H1 (cell line): ENCODE data around the gene UBD. TPM values are rescaled to one million over a fixed set of nuclear protein-coding genes. Genes with fewer than 3 reads are reported as not detected.

Experiments used
- CTCF ChIA-PET: fragments of 300-600 bp; sonication (Branson Sonifier 250); formaldehyde crosslinking; loops from one replicate; lab custom pipeline; 2021; ENCODE audit not compliant: partially characterized antibody; lab: Charles Lee
- POLR2A ChIA-PET: fragments of 300-600 bp; sonication (Branson Sonifier 250); formaldehyde crosslinking; loops from one replicate; lab custom pipeline; 2021; ENCODE audit warnings: inconsistent platforms; ENCODE audit not compliant: partially characterized antibody; lab: Charles Lee
- DNase-seq, 2 experiments: peaks; one replicate each; pipeline versions ENCODE4 v3.0.0 to v3.0.0-alpha.2; 2010 to 2022; ENCODE audit warnings: low spot score in 2 of 2, low read depth in 1 of 2, mixed read lengths in 1 of 2
- FAIRE-seq: peaks from 2 replicates; lab custom pipeline; 2011; peaks lifted over from hg19 to GRCh38; lab: Jason Lieb, UNC
- H2AFZ ChIP-seq: 2 replicates; pipeline ENCODE4 v1.8.1; 2012; ENCODE audit warnings: low read length, inconsistent platforms
- H2AK5ac ChIP-seq: 2 replicates; pipeline ENCODE4 v1.6.1; 2013; ENCODE audit warnings: low read depth, low read length
- H2BK120ac ChIP-seq: replicated peaks from 2 replicates; pipeline ENCODE3; 2013; ENCODE audit warnings: low read depth, low read length, inconsistent platforms
- H2BK12ac ChIP-seq: 2 replicates; pipeline ENCODE4 v1.6.1; 2013; ENCODE audit warnings: low read depth, low read length
- H2BK15ac ChIP-seq: 2 replicates; pipeline ENCODE4 v1.6.1; 2013; ENCODE audit warnings: low read length
- H2BK20ac ChIP-seq: 2 replicates; pipeline ENCODE4 v1.6.1; 2013; ENCODE audit warnings: low read length
- H2BK5ac ChIP-seq: 2 replicates; pipeline ENCODE4 v1.6.1; 2013; ENCODE audit warnings: low read depth, low read length
- H3K14ac ChIP-seq: 2 replicates; pipeline ENCODE4 v1.6.1; 2013; ENCODE audit warnings: inconsistent platforms; ENCODE audit not compliant: insufficient read length
- H3K18ac ChIP-seq: 2 replicates; pipeline ENCODE4 v1.6.1; 2013; ENCODE audit warnings: low read length; ENCODE audit errors: extremely low read depth
- H3K23ac ChIP-seq: 2 replicates; pipeline ENCODE4 v1.6.1; 2013; ENCODE audit warnings: inconsistent platforms; ENCODE audit not compliant: insufficient read length
- H3K23me2 ChIP-seq: 2 replicates; pipeline ENCODE4 v1.6.1; 2013; ENCODE audit warnings: low read depth, low read length
- H3K27ac ChIP-seq: 2 replicates; pipeline ENCODE4 v1.6.1; 2011; ENCODE audit warnings: low read depth, low read length, inconsistent platforms
- H3K27me3 ChIP-seq, 4 experiments: replicated peaks in 1 of 4; 1 replicate in 1 of 4; 2 replicates in 3 of 4; pipeline versions ENCODE4 v1.6.1 to v1.8.1; 2011 to 2013; ENCODE audit warnings: low read length in 3 of 4, mild to moderate bottlenecking in 3 of 4, inconsistent platforms in 2 of 4, mixed read lengths in 2 of 4, moderate library complexity in 1 of 4; ENCODE audit not compliant: control insufficient read depth in 3 of 4, insufficient read depth in 3 of 4; ENCODE audit errors: extremely low read depth in 1 of 4
- H3K36me3 ChIP-seq, 4 experiments: 2 replicates each; pipeline versions ENCODE4 v1.6.1 to v1.8.1; 2011 to 2013; ENCODE audit warnings: mild to moderate bottlenecking in 4 of 4, low read length in 3 of 4, moderate library complexity in 2 of 4, control low read depth in 1 of 4, inconsistent platforms in 1 of 4; ENCODE audit not compliant: insufficient read depth in 4 of 4, control insufficient read depth in 2 of 4
- H3K4ac ChIP-seq: replicated peaks from 2 replicates; pipeline ENCODE3; 2013; ENCODE audit warnings: low read length, low read depth, mixed read lengths, inconsistent platforms; ENCODE audit not compliant: insufficient read length
- H3K4me1 ChIP-seq, 4 experiments: replicated peaks in 1 of 4; 1 replicate in 1 of 4; 2 replicates in 3 of 4; pipeline versions ENCODE4 v1.6.1 to v1.8.1; 2011 to 2013; ENCODE audit warnings: low read length in 3 of 4, inconsistent platforms in 2 of 4, mixed read lengths in 1 of 4; ENCODE audit not compliant: insufficient read depth in 4 of 4, control insufficient read depth in 3 of 4
- H3K4me2 ChIP-seq, 2 experiments: 2 replicates each; pipeline versions ENCODE4 v1.6.1 to v1.8.1; 2011 to 2013; ENCODE audit warnings: low read depth in 2 of 2, low read length in 2 of 2, control low read depth in 1 of 2, inconsistent platforms in 1 of 2, mild to moderate bottlenecking in 1 of 2; ENCODE audit not compliant: insufficient read depth in 1 of 2
- H3K4me3 ChIP-seq, 4 experiments: fragments of 200-600, 300-600 bp in 1 of 4; sonication (generic), shearing (Covaris generic), sonication (Bioruptor Twin) in 1 of 4; 2 replicates each; pipeline versions ENCODE4 v1.5.1 to v1.8.1; 2011 to 2016; ENCODE audit warnings: low read length in 4 of 4, low read depth in 3 of 4, control low read depth in 2 of 4, inconsistent platforms in 2 of 4, mild to moderate bottlenecking in 2 of 4, mixed read lengths in 1 of 4, moderate library complexity in 1 of 4; ENCODE audit not compliant: insufficient read depth in 2 of 4; ENCODE audit errors: extremely low read depth in 1 of 4
- H3K56ac ChIP-seq: replicated peaks from 2 replicates; pipeline ENCODE3; 2013; ENCODE audit warnings: low read depth, mild to moderate bottlenecking, mixed read lengths, low read length, inconsistent platforms; ENCODE audit not compliant: insufficient read length
- H3K79me1 ChIP-seq: 2 replicates; pipeline ENCODE4 v1.6.1; 2013; ENCODE audit warnings: low read depth, low read length, control low read depth
- H3K79me2 ChIP-seq, 2 experiments: 2 replicates each; pipeline versions ENCODE4 v1.6.1 to v1.8.1; 2012 to 2013; ENCODE audit warnings: low read length in 2 of 2, mild to moderate bottlenecking in 2 of 2, inconsistent platforms in 1 of 2; ENCODE audit not compliant: insufficient read depth in 2 of 2, control insufficient read depth in 1 of 2
- H3K9ac ChIP-seq, 4 experiments: replicated peaks in 1 of 4; 1 replicate in 1 of 4; 2 replicates in 3 of 4; pipeline versions ENCODE4 v1.6.1 to v1.8.1; 2011 to 2013; ENCODE audit warnings: low read depth in 3 of 4, low read length in 3 of 4, control low read depth in 2 of 4, mild to moderate bottlenecking in 2 of 4, moderate library complexity in 2 of 4, inconsistent platforms in 1 of 4; ENCODE audit errors: extremely low read depth in 1 of 4
- H3K9me3 ChIP-seq, 2 experiments: 2 replicates each; pipeline versions ENCODE4 v1.6.1 to v1.8.1; 2012 to 2013; ENCODE audit warnings: mild to moderate bottlenecking in 2 of 2, moderate library complexity in 2 of 2, control low read depth in 1 of 2, inconsistent platforms in 1 of 2, low read depth in 1 of 2, low read length in 1 of 2, mixed read lengths in 1 of 2; ENCODE audit not compliant: insufficient read depth in 2 of 2
- H4K20me1 ChIP-seq, 2 experiments: replicated peaks in 1 of 2; 2 replicates each; pipeline versions ENCODE3 to v1.8.1; 2011 to 2013; ENCODE audit warnings: inconsistent platforms in 2 of 2, low read length in 2 of 2, mild to moderate bottlenecking in 1 of 2; ENCODE audit not compliant: insufficient read depth in 2 of 2, control insufficient read depth in 1 of 2
- H4K5ac ChIP-seq: 2 replicates; pipeline ENCODE4 v1.6.1; 2013; ENCODE audit warnings: low read length, low read depth, mixed read lengths, inconsistent platforms; ENCODE audit not compliant: insufficient read length
- H4K8ac ChIP-seq: 2 replicates; pipeline ENCODE4 v1.8.0; 2013; ENCODE audit warnings: mild to moderate bottlenecking, moderate library complexity, low read length, inconsistent platforms; ENCODE audit not compliant: insufficient read depth; ENCODE audit errors: extremely low read depth
- H4K91ac ChIP-seq: replicated peaks from 2 replicates; pipeline ENCODE3; 2013; ENCODE audit warnings: low read length, mixed read lengths, inconsistent platforms; ENCODE audit not compliant: insufficient read length
- CHD2 ChIP-seq: IDR thresholded peaks from 2 replicates; pipeline ENCODE4 v1.6.1; 2012; ENCODE audit warnings: low read length, improper control_type of control experiment
- POLR2A ChIP-seq, 2 experiments: IDR thresholded peaks; 1 replicate in 1 of 2; 2 replicates in 1 of 2; pipeline ENCODE4 v1.6.1; 2011; ENCODE audit warnings: low read depth in 2 of 2, low read length in 2 of 2, mild to moderate bottlenecking in 2 of 2; ENCODE audit errors: control extremely low read depth in 1 of 2
- WGBS, 2 experiments: shearing (Covaris generic) in 1 of 2; methylation state at CpG; one replicate each; pipeline versions ENCODE4 v1.1.6 to v1.1.7; 2013 to 2015; ENCODE audit warnings: low lambda C conversion rate in 2 of 2, mixed read lengths in 2 of 2, inconsistent platforms in 1 of 2, low coverage in 1 of 2, missing lambda C conversion rate in 1 of 2; ENCODE audit not compliant: insufficient replicate concordance in 2 of 2, insufficient coverage in 1 of 2, insufficient read length in 1 of 2; ENCODE audit errors: extremely low coverage in 1 of 2, missing lambda C conversion rate in 1 of 2; 5-methylcytosine and 5-hydroxymethylcytosine counted together
- polyA plus RNA-seq, 7 experiments: library from polyadenylated mRNA; depleted of rRNA in 3 of 7; stranded (reverse) in 5 of 7; unstranded in 2 of 7; fragments of >200 nt in 5 of 7; fragments of 200-250 nt in 2 of 7; gene quantifications; 1 replicate in 5 of 7; 2 replicates in 1 of 7; 4 replicates in 1 of 7; pipeline versions ENCODE4 v1.2.1 to v1.2.3, GENCODE V29; 2011 to 2013; ENCODE audit warnings: missing spikeins in 2 of 7, mixed read lengths in 2 of 7
- total RNA-seq: library from RNA; stranded (reverse); fragmentation: NEBNext Ultra II Directional; extraction: Animal tissue kit (Norgen Biotek cat#: 25700); gene quantifications from 2 replicates; pipeline ENCODE4 v1.2.1, GENCODE V29; 2021

The UBD gene
- total and polyA plus RNA-seq, 2 of the 8 experiments (the other 6 are each of a cell fraction or from before 2014, with no cell fraction given), result 0.23 TPM; not detected in 1

DNA sequence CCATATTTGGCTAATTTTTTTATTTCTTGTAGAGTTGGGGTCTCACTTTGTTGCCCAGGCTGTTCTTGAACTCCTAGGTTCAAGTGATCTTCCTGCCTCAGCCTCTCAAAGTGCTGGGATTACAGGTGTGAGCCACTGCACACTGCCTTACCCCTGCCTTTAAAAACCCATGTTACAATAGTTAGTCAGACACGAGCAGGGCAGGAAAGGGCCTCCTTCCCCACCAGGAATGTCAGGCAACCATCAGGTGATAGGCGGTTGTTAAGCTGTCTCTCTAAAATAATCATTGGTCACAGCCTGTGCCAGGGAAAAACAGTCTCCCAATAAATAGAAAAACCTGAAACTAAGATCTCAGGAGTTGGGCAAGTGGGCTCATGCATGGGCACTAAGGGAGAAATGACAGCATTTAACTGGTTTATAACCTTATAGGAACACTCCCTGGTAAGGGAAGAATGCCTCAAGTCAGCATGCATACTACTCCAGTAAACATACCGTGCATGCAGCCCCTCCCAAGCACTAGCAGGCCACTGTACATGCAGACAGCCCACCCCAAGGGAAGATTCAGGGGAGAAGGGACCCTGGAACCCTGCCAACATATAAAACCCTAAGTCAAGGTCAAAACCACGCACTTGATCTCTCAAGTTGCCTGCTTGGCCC lies 33.8 kb upstream of the UBD start:
- Histone ChIP-seq H3K9me3 (no peaks in the 10 kb centered on the region), H3K23me2 (no peaks in the 10 kb centered on the region), H3K9ac (no peak overlapping the region), H3K27ac (no peak overlapping the region), H3K18ac (0 out of 2 replicates have a peak overlapping the region, but pooled peaks have one; percentile 4), H4K8ac (no peak overlapping the region), H2BK20ac (no peak overlapping the region), H3K23ac (no peak overlapping the region), H3K4me2 (no peak overlapping the region), H4K20me1 (no peaks in the 10 kb centered on the region), H2AFZ (no peak overlapping the region), H2BK12ac (no peak overlapping the region; the same call in 1 of the 2 replicates), H3K4ac (no peak overlapping the region), H2BK15ac (no peak overlapping the region), H3K4me3 (no peak overlapping the region), H2BK120ac (no peak overlapping the region), H3K14ac (no peak overlapping the region), H3K79me2 (no peaks in the 10 kb centered on the region), H2BK5ac (no peak overlapping the region), H2AK5ac (no peak overlapping the region), H4K5ac (no peak overlapping the region), H4K91ac (no peak overlapping the region), H3K4me1 (no peaks in the 10 kb centered on the region; a peak in 2 of 7 replicates), H3K27me3 (no peaks in the 10 kb centered on the region), H3K56ac (no peak overlapping the region), H3K79me1 (no peaks in the 10 kb centered on the region), H3K36me3 (no peaks in the 10 kb centered on the region)
- no peak for TF ChIP-seq CHD2
- peak in 1 of 2 experiments; percentile 43; a peak in 1 of 3 replicates for TF ChIP-seq POLR2A (IDR thresholded peaks at IDR 0.05; ENCODE audit: control extremely low read depth in 1 of 2, low read depth in 2 of 2, low read length in 2 of 2)
- DNase-seq (no peak), FAIRE-seq (no peak)
- WGBS, 2 experiments, result 86% methylated on average over 4 of the region's 4 CpGs; no CpG with 5 or more reads in 1 of the 2 experiments
- ChIA-PET CTCF (interaction anchor here (0.9 to 7.2 kb wide), 4 partner anchors 13 to 218 kb away, joined by 3 to 53 read pairs (median 4); partner anchors contain the start of gene OR12D3), POLR2A (interaction anchor here (0.8 to 1.0 kb wide), 3 partner anchors 9 to 38 kb away, joined by 3 to 6 read pairs (median 3); no protein-coding TSS in a partner anchor)
